T-helper 22 cell (primary cell): ENCODE measurements around the gene GLB1L2.

Experiments
- DNase-seq: peaks from one replicate; pipeline ENCODE4 v3.0.0-alpha.2; 2020; ENCODE audit warnings: low read depth

Gene GLB1L2

GRCh38 chr11:134387501-134387900 lies 55.7 kb downstream of the GLB1L2 start:
- no peak for DNase-seq

DNA sequence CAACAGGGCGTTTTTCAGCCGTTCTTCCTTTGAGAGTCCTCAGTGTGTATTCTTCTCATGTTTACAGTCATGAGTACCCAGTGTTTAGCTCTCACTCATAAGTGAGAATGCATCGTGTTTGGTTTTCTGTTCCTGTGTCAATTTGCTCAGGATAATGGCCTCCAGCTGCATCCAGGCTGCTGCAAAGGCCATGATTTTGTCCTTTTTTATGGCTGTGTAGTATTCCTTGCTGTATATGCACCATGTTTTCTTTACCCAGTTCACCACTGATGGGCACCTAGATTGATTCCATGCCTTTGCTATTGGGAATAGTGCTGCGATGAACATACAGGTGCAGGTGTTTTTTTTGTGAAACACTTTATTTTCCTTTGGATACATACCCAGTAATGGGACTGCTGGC lies 56.8 kb downstream of the GLB1L2 start:
- DNase-seq: no peak

- DNase-seq: no peak
Measured at GRCh38 chr11:134389464-134390180, 57.8 kb downstream of the GLB1L2 start.

- DNase-seq: no peak
Measured at GRCh38 chr11:134390706-134391569, 59.1 kb downstream of the GLB1L2 start.

- no peak for DNase-seq
Measured at GRCh38 chr11:134391656-134392055, 59.9 kb downstream of the GLB1L2 start.

DNA sequence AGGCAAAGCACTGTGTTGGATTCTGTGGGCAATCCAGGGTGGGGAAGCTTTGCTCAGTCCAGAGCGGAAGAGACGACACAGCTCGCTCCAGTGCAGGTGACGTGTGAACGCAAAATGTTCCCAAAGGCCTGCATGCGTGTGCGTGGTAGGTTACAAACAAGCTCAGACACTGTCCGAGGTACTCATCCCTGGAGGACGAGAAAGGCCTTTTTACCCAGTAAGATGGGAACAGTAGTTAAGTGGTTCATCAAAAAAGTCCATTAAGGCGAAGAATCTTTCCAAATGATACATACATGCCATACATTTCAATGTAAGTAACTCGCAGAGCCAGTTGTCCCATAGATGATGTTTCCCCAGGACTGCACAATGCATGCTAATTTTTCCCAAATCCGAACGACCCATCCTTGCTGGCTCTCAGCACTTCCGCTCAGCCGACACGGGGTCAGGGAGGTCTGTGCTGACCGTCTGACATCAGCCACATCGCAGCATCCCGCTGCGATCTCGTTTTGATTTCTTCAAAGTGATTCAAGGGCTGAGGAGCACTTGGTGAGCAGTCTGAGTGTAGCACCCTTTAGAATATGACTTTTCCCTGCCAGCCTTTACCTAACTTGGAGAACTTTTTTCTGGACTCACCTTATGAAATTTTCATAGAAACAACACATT lies 61.3 kb downstream of the GLB1L2 start:
- DNase-seq: no peak

DNA sequence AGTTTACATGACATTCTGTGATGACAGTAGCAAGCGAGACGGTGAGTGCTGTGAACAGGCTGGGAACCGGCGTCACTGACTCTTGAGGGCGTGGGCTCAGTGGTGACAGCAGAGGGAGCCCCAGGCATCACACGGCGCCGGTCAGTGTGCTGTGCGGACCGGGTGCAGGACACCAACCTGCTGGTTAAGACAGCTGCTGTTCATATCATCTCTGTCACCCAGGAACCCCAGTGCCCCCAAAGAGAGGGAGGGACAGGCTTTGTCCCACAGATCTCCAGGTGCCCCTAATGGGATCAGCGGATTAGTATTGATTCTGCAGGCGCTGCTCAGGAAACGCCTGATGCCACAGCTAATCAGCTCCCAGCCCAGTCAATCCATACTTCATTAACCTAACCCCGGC lies 61.9 kb downstream of the GLB1L2 start:
- DNase-seq: no peak

GRCh38 chr11:134394311-134394710 lies 62.5 kb downstream of the GLB1L2 start:
- DNase-seq: no peak

GRCh38 chr11:134395002-134395401 lies 63.2 kb downstream of the GLB1L2 start:
- no peak for DNase-seq

- DNase-seq: no peak
Measured at GRCh38 chr11:134397304-134398078, 65.7 kb downstream of the GLB1L2 start.

- no peak for DNase-seq
Measured at GRCh38 chr11:134398079-134398444, 66.3 kb downstream of the GLB1L2 start.

- DNase-seq: no peak
Measured at GRCh38 chr11:134398644-134399292, 67.0 kb downstream of the GLB1L2 start.

- DNase-seq: no peak
Measured at GRCh38 chr11:134399293-134399654, 67.5 kb downstream of the GLB1L2 start.

- DNase-seq: no peak
Measured at GRCh38 chr11:134399996-134400395, 68.2 kb downstream of the GLB1L2 start.

DNA sequence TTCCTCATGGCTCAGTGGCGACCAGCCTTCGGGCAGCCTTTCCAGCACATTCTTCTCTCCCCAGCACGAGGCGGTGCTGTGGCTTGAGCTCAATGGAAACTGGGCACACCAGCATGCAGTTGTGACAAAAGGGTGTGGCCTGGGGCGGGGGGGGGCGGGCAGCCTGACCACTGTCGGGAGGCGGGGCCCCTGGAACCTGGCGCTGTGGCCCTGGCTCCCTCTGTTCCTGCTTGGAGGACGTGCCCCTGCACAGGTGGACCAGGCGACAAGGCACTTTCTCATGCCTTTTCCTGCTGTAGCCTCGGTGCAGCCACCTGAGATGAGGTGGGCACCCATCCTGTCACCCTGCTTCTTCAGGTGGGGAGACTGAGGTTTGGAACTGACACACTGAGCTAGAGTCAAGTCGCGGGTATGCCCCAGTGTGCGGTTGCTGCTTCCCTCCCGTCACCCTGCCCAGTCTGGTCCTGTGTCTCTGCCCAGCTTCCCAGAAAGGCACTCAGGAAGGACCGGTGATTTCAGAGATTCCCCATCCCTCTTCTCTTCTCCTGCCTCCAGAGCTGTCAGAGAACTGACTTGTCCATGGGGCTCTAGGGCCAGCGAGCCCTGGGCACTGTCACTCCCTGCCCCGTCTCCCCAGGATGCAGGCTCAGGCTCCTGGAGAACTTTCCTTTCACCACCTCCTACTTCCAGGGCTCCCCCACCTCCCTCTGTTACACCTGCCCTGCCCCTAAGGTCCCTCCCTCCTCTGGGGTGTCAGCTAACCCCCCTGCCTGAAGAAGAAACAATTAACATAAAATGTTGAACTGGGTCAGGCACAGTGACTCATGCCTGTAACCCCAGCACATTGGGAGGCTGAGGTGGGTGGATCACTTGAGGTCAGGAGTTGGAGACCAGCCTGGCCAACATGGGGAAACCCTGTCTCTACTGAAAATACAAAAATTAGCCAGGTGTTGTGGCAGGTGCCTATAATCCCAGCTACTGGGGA lies 70.3 kb downstream of the GLB1L2 start:
- DNase-seq: no peak

- DNase-seq: no peak
Measured at GRCh38 chr11:134402910-134403309, 71.1 kb downstream of the GLB1L2 start.

- no peak for DNase-seq
Measured at GRCh38 chr11:134404575-134405341, 73.0 kb downstream of the GLB1L2 start.

DNA sequence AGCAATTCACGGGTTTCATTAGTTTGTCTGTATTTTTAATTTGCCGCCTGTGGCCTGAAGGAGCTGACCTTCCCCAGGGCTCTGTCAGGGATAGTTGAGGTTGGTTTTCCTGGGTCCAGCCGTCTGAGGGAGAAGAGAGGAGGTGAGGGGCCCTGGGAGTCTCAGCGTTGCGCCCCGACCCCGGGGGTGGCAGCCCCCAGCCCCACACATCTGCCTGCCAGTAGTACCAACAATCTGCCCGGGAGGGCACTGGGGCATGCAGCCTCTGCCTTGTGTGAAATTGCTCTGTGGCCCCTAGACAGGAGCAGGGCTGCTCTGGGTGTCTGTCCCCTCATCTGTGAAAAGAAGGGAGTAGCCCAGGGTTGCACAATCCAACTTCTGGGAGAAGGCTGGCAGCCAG lies 73.6 kb downstream of the GLB1L2 start:
- DNase-seq: no peak

- no peak for DNase-seq
Measured at GRCh38 chr11:134405841-134406240, 74.1 kb downstream of the GLB1L2 start.
